Measurements from ENCODE around the gene AKNA.
"Not testable (repeated sequence)": the region's sequence is repeated elsewhere in the genome, so short reads cannot be mapped to it uniquely, and the experiment has no call there.

- not testable (repeated sequence) for TF ChIP-seq EZH2phosphoT487, CTCF, EZH2 (IDR thresholded peaks at IDR 0.05)
Observed at GRCh38 chr9:114322160-114322818, 65.5 kb downstream of the AKNA start.
